GM13976 (cell line): ENCODE data around the gene OR2G2.

ENCODE experiments used
- DNase-seq: peaks from one replicate; pipeline ENCODE4 v3.0.0; 2012; ENCODE audit warnings: low spot score
- CTCF ChIP-seq: IDR thresholded peaks from 2 replicates; pipeline ENCODE4 v1.5.1; 2012; ENCODE audit warnings: borderline replicate concordance, mild to moderate bottlenecking; ENCODE audit not compliant: insufficient read depth; ENCODE audit errors: extremely low read depth, missing control alignments, control extremely low read depth
- in situ Hi-C: fragments of 300-500 bp; cut with MboI; formaldehyde crosslinking; loops from one replicate; pipeline ENCODE4 v1.12.0; 2022; ENCODE audit warnings: low sequenced_read_pairs, mixed read lengths, inconsistent platforms; ENCODE audit not compliant: unreplicated experiment

The OR2G2 gene

GRCh38 chr1:247588060-247588459 lies at the start of gene OR2G2:
OR2G2 (plus strand) TSS chr1:247588360; CDS start chr1:247588360, 0 bp downstream.
- in situ Hi-C loops, result no loop called here
- no peak for DNase-seq
- no peak for TF ChIP-seq CTCF

- DNase-seq, result no peak
- in situ Hi-C loops, result no loop called here
- TF ChIP-seq CTCF, result no peak
These were observed 49.6 kb upstream of the OR2G2 start for GRCh38 chr1:247538561-247538960.

GRCh38 chr1:247539215-247539614 lies 48.9 kb upstream of the OR2G2 start:
- no peak for DNase-seq
- no peak for TF ChIP-seq CTCF
- in situ Hi-C loops, result no loop called here

- in situ Hi-C loops, result no loop called here
- TF ChIP-seq CTCF, result no peak
- DNase-seq, result no peak
These were observed 47.6 kb upstream of the OR2G2 start for GRCh38 chr1:247540581-247540980.

- in situ Hi-C loops, result no loop called here
- TF ChIP-seq CTCF, result no peak
- no peak for DNase-seq
These were observed 45.3 kb upstream of the OR2G2 start for GRCh38 chr1:247542811-247543210.

- no peak for TF ChIP-seq CTCF
These were observed 40.1 kb upstream of the OR2G2 start for GRCh38 chr1:247548092-247548491.

GRCh38 chr1:247548769-247549182 lies 39.4 kb upstream of the OR2G2 start, which contains the start of gene GCSAML:
GCSAML (plus strand) TSS chr1:247549134; CDS start chr1:247549192, 58 bp downstream.
- DNase-seq, result no peak
- no peak for TF ChIP-seq CTCF
- in situ Hi-C loops, result no loop called here

More at GRCh38 chr1:247548092-247548491, 40.1 kb upstream of the OR2G2 start:
- in situ Hi-C loops, result no loop called here
- no peak for DNase-seq
